K562 (cell line): ENCODE data around the gene TM7SF2. TPM values are rescaled to one million over a fixed set of nuclear protein-coding genes. Genes with fewer than 3 reads are reported as not detected.
A peak's percentile ranks its signal among the peaks of the same experiment; 100 is the strongest.
"Not testable (repeated sequence)": the region's sequence is repeated elsewhere in the genome, so short reads cannot be mapped to it uniquely, and the experiment has no call there.

Source experiments
- ATAC-seq: fragments of 200-7000 bp; cut with Tn5 transposase; 3 replicates; pipeline ENCODE4 v1.9.1; 2020; ENCODE audit warnings: moderate library complexity
- BruUV-seq: library from RNA; stranded (reverse); fragments of 400-500 nt; replicated peaks from 2 replicates; lab custom pipeline; 2021; lab: Mats Ljungman, UMichigan
- CTCF ChIA-PET: fragments of 300-600 bp; formaldehyde crosslinking; extraction: SDS; loops from one replicate; lab custom pipeline; 2021; ENCODE audit warnings: low intra/inter-chr PET ratio; lab: Yijun Ruan, JAX
- POLR2A ChIA-PET: fragments of 300-600, 350-650 bp; sonication (Branson Sonifier 250); formaldehyde crosslinking; extraction: SDS; loops from one replicate; lab custom pipeline; 2021; ENCODE audit warnings: antibody characterized with exemption, inconsistent platforms; lab: Yijun Ruan, JAX
- DNase-seq, 4 experiments: peaks; one replicate each; pipeline versions ENCODE4 v3.0.0 to v3.0.0-alpha.2; 2011 to 2018; ENCODE audit warnings: low spot score in 3 of 4, mixed read lengths in 3 of 4; ENCODE audit errors: extremely low read depth in 1 of 4
- FAIRE-seq: peaks from 2 replicates; lab custom pipeline; 2011; peaks lifted over from hg19 to GRCh38; lab: Jason Lieb, UNC
- H2AFZ ChIP-seq: 2 replicates; pipeline ENCODE4 v1.6.0; 2011; ENCODE audit warnings: low read depth, low read length, control low read depth, inconsistent platforms
- H3K27ac ChIP-seq: fragments of 200-600 bp; 3 replicates; pipeline ENCODE4 v1.8.0; 2011; ENCODE audit warnings: low read depth, mild to moderate bottlenecking, control low read depth, inconsistent platforms, low read length, moderate library complexity, mixed read lengths; ENCODE audit errors: extremely low read depth
- H3K27me3 ChIP-seq, 2 experiments: fragments of 300-600 bp in 1 of 2; 2 replicates in 1 of 2; 3 replicates in 1 of 2; pipeline versions ENCODE4 v1.6.0 to v1.8.0; 2011; ENCODE audit warnings: inconsistent platforms in 2 of 2, low read length in 2 of 2, mild to moderate bottlenecking in 1 of 2, mixed read lengths in 1 of 2, moderate library complexity in 1 of 2; ENCODE audit not compliant: control insufficient read depth in 2 of 2, insufficient read depth in 2 of 2
- H3K36me3 ChIP-seq: fragments of 300-600 bp; 3 replicates; pipeline ENCODE4 v1.8.0; 2011; ENCODE audit warnings: mild to moderate bottlenecking, low read length, inconsistent platforms; ENCODE audit not compliant: control insufficient read depth, insufficient read depth
- H3K4me1 ChIP-seq, 2 experiments: fragments of 200-600 bp in 1 of 2; replicated peaks in 1 of 2; 2 replicates in 1 of 2; 3 replicates in 1 of 2; pipeline versions ENCODE4 v1.5.1 to v1.8.0; 2011; ENCODE audit warnings: inconsistent platforms in 2 of 2, low read length in 2 of 2, mild to moderate bottlenecking in 1 of 2, mixed read lengths in 1 of 2, moderate library complexity in 1 of 2; ENCODE audit not compliant: control insufficient read depth in 2 of 2, insufficient read depth in 2 of 2
- H3K4me2 ChIP-seq: 2 replicates; pipeline ENCODE4 v1.6.1; 2011; ENCODE audit warnings: low read length, control low read depth, inconsistent platforms, mixed read lengths; ENCODE audit not compliant: insufficient read depth
- H3K4me3 ChIP-seq: fragments of 200-600 bp; sonication (generic), shearing (Covaris generic); 2 replicates; pipeline ENCODE4 v1.5.1; 2016; ENCODE audit warnings: control low read depth, inconsistent platforms
- H3K79me2 ChIP-seq: fragments of 200-600 bp; 3 replicates; pipeline ENCODE4 v1.8.0; 2011; ENCODE audit warnings: low read length, inconsistent platforms; ENCODE audit not compliant: control insufficient read depth, insufficient read depth
- H3K9ac ChIP-seq, 2 experiments: 2 replicates each; pipeline versions ENCODE4 v1.6.0 to v1.6.1; 2011; ENCODE audit warnings: low read depth in 2 of 2, low read length in 2 of 2, control low read depth in 1 of 2, inconsistent platforms in 1 of 2, mild to moderate bottlenecking in 1 of 2, mixed read lengths in 1 of 2; ENCODE audit not compliant: insufficient read depth in 1 of 2
- H3K9me1 ChIP-seq: one replicate; pipeline ENCODE4 v1.6.0; 2011; ENCODE audit warnings: inconsistent platforms, mild to moderate bottlenecking, low read length, moderate library complexity; ENCODE audit not compliant: control insufficient read depth, insufficient read depth
- H3K9me3 ChIP-seq: replicated peaks from 2 replicates; pipeline ENCODE4 v1.5.1; 2011; ENCODE audit warnings: low read depth, low read length, inconsistent platforms; ENCODE audit not compliant: control insufficient read depth, insufficient read depth
- H4K20me1 ChIP-seq: replicated peaks from 2 replicates; pipeline ENCODE4 v1.6.1; 2011; ENCODE audit warnings: low read length, inconsistent platforms, mixed read lengths; ENCODE audit not compliant: control insufficient read depth, insufficient read depth
- CEBPB ChIP-seq: fragments of 450-650 bp; IDR thresholded peaks from 2 replicates; pipeline ENCODE4 v1.6.1; 2016; ENCODE audit warnings: missing genetic modification characterization, missing compliant biosample characterization
- CEBPG ChIP-seq, 3 experiments: fragments of 200-800 bp in 1 of 3; sonication (Bioruptor generic) in 1 of 3; sonication (generic) in 1 of 3; formaldehyde crosslinking in 1 of 3; IDR thresholded peaks in 2 of 3; conservative IDR thresholded peaks in 1 of 3; 2 replicates each; pipeline versions ENCODE4 v1.6.1 to v1.8.0; 2016 to 2022; ENCODE audit warnings: missing compliant biosample characterization in 2 of 3, missing genetic modification characterization in 2 of 3, mild to moderate bottlenecking in 1 of 3, missing genetic modification reagents in 1 of 3
- POLR2A ChIP-seq: fragments of 450-650 bp; conservative IDR thresholded peaks from 2 replicates; pipeline ENCODE4 v1.6.1; 2016
- POLR2AphosphoS5 ChIP-seq: IDR thresholded peaks from 2 replicates; pipeline ENCODE4 v1.6.1; 2011; ENCODE audit warnings: mild to moderate bottlenecking, low read depth, low read length, moderate library complexity; ENCODE audit not compliant: control insufficient read depth, insufficient read depth
- POLR2G ChIP-seq: fragments of 200-400 bp; formaldehyde crosslinking; IDR thresholded peaks from 2 replicates; pipeline ENCODE4 v1.6.1; 2017; ENCODE audit warnings: low read depth, mild to moderate bottlenecking, antibody characterized with exemption, low read length, moderate library complexity
- RBFOX2 ChIP-seq: fragments of 200-400 bp; formaldehyde crosslinking; IDR thresholded peaks from 2 replicates; pipeline ENCODE4 v1.6.1; 2017; ENCODE audit warnings: low read depth, mild to moderate bottlenecking, low read length, moderate library complexity
- SUPT5H ChIP-seq: fragments of 450-650 bp; IDR thresholded peaks from 2 replicates; pipeline ENCODE4 v1.6.1; 2016
- USF1 ChIP-seq: sonication (generic); formaldehyde crosslinking; IDR thresholded peaks from 2 replicates; pipeline ENCODE4 v1.9.0; 2022; ENCODE audit warnings: mild to moderate bottlenecking, missing genetic modification reagents
- WGBS: fragments of 100-300 bp; shearing (Covaris generic); methylation state at CpG from one replicate; pipeline ENCODE4 v1.1.6; 2016; ENCODE audit warnings: low coverage, mixed read lengths; ENCODE audit not compliant: insufficient coverage; ENCODE audit errors: missing lambda C conversion rate; 5-methylcytosine and 5-hydroxymethylcytosine counted together
- in situ Hi-C: fragments of 300-500 bp; cut with MboI; formaldehyde crosslinking; loops from 4 replicates; pipeline ENCODE4 v1.15.0; 2018; ENCODE audit warnings: inconsistent platforms, mixed read lengths
- intact Hi-C: fragments of 100-400 bp; cut with micrococcal nuclease; formaldehyde crosslinking; loops from 2 replicates; pipeline ENCODE4 v1.14.2; 2022
- polyA plus RNA-seq, 8 experiments: library from polyadenylated mRNA; depleted of rRNA in 4 of 8; stranded (reverse) in 5 of 8; unstranded in 3 of 8; fragments of >200 nt; fragmentation: Nextera tagmentation in 2 of 8; fragmentation: Illumina TruSeq in 1 of 8; extraction: Ambion mirVana in 2 of 8; extraction: Trizol in 1 of 8; gene quantifications; 2 replicates each; pipeline versions ENCODE4 v1.2.1 to v1.2.3, GENCODE V29; 2011 to 2014; ENCODE audit warnings: inconsistent platforms in 1 of 8, missing spikeins in 1 of 8
- total RNA-seq, 7 experiments: library from RNA; depleted of rRNA in 6 of 7; stranded (reverse); fragments of >200 nt in 6 of 7; fragmentation: Illumina TruSeq in 2 of 7; extraction: Trizol in 2 of 7; gene quantifications; 2 replicates each; pipeline versions ENCODE4 v1.2.1 to v1.2.3, GENCODE V29; 2011 to 2021; ENCODE audit warnings: low replicate concordance in 1 of 7

The TM7SF2 gene
- total and polyA plus RNA-seq, 9 of the 15 experiments (the other 6 are each of a cell fraction or from before 2014, with no cell fraction given), result 1.2 to 22.0 (median 14.3) TPM

GRCh38 chr11:65118891-65119669 lies 7.4 kb downstream of the TM7SF2 start:
- H3K9me3 ChIP-seq; ATAC-seq; in situ Hi-C loops; H3K9me1 ChIP-seq; H4K20me1 ChIP-seq; H3K27ac ChIP-seq; H2AFZ ChIP-seq; H3K4me3 ChIP-seq; H3K4me2 ChIP-seq; H3K27me3 ChIP-seq; BruUV-seq; FAIRE-seq; DNase-seq; H3K9ac ChIP-seq; TF ChIP-seq CEBPG (tag; conservative IDR thresholded peaks at IDR 0.05 in 1 of 2, IDR thresholded peaks at IDR 0.05 in 1 of 2): not testable (repeated sequence)
- POLR2A ChIA-PET, result interaction anchor here (0.7 to 9.5 kb wide), 11 partner anchors 9 to 120 kb away, joined by 3 to 182 read pairs (median 4); partner anchors contain the start of genes SPDYC and SYVN1
- Histone ChIP-seq H3K36me3 (peaks cover 63% of the 10 kb centered on the region), H3K4me1 (peaks cover 21 to 37% of the 10 kb centered on the region in 2 experiments; a peak in 4 of 5 replicates)
- intact Hi-C loops, result loop anchor here (10.0 kb wide), 2 partner anchors 196 to 234 kb away; partner anchors contain the start of gene CDC42EP2
- CTCF ChIA-PET, result interaction anchor here (1.9 kb wide), 1 partner anchor 272 kb away, joined by 7 read pairs; no protein-coding TSS in a partner anchor
- TF ChIP-seq POLR2G (peak; percentile 45; the same call in 1 of the 2 replicates), POLR2AphosphoS5 (0 out of 2 replicates have a peak, but pooled peaks have one; percentile 17), SUPT5H (peak; percentile 8; the same call in 1 of the 2 replicates), USF1 (CRISPR knock-in tag) (0 out of 2 replicates have a peak, but pooled peaks have one; percentile 12), CEBPB (tag) (peak; percentile 57), CEBPG (CRISPR knock-in tag; IDR thresholded peaks at IDR 0.05) (peak; percentile 39; the same call in 1 of the 2 replicates), POLR2A (peak; percentile 53; the same call in 1 of the 2 replicates), RBFOX2 (peak; percentile 58)
- TF ChIP-seq, all 486 proteins: peak for 8; not testable (repeated sequence) for 478
- 90% methylated on average over 18 of the region's 18 CpGs for WGBS
- peaks cover 69% of the 10 kb centered on the region for H3K79me2 ChIP-seq
